Measurements from ENCODE around the gene CHD5.

The CHD5 gene

DNA sequence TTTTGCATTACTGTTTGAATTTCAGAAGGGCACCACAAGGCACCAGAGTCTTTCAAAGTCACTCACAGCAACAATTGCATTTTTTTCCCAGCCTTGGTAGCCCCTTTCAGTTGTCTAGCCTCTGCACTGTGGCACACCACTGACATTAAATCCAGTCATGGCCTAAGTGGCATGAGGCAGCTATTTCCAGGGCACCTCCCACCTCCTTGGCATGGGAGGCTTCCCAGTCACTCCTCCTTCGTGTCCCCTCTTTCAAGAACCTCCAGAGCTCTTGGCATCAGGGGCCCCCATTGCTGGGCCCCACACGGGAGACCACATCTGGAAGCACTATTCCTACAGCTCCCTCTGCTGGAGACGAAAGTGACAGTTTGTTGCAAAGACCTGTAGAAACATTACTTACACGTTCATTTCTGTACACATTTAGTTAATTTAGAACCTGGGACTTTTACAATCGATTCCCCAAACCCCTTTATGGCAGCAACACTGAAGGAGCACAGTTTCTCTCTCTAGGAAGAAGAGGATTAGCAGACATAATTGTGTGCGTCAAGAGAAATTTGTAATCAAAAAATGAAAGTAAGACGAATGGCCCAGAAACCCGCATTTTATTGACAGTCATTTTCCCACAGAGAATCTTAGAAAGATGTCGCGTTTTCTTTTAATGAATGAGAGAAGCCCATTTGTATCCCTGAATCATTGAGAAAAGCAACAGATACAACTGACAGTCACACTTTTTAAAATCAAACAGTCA lies 5.7 kb upstream of the CHD5 start:
- TF ChIP-seq GATA2 (IDR thresholded peaks at IDR 0.05; ENCODE audit: low read depth, low read length) = no peak
- TF ChIP-seq GATA3 (IDR thresholded peaks at IDR 0.05; ENCODE audit: low read depth, low read length) = no peak

DNA sequence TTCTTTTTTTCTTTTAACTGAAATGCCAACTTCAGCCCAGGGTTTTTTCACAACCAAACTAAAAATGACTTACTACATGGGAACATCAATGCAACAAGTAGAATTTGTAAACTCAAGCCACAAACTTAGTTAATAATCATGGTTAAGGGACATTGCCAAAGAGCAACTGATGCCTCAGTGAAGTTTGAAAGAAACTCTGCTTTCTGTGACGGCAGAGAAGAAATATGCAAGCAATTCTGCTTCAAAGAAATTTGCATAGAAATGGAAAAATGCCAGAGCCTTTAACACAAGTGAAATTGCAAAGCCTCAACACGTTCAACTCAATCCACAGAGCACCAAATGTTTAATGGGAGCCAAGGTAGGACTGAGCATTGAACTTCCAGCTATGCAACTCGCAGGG lies 5.0 kb upstream of the CHD5 start:
- TF ChIP-seq GATA2 (IDR thresholded peaks at IDR 0.05; ENCODE audit: low read depth, low read length) (no peak), GATA3 (IDR thresholded peaks at IDR 0.05; ENCODE audit: low read depth, low read length) (no peak)

DNA sequence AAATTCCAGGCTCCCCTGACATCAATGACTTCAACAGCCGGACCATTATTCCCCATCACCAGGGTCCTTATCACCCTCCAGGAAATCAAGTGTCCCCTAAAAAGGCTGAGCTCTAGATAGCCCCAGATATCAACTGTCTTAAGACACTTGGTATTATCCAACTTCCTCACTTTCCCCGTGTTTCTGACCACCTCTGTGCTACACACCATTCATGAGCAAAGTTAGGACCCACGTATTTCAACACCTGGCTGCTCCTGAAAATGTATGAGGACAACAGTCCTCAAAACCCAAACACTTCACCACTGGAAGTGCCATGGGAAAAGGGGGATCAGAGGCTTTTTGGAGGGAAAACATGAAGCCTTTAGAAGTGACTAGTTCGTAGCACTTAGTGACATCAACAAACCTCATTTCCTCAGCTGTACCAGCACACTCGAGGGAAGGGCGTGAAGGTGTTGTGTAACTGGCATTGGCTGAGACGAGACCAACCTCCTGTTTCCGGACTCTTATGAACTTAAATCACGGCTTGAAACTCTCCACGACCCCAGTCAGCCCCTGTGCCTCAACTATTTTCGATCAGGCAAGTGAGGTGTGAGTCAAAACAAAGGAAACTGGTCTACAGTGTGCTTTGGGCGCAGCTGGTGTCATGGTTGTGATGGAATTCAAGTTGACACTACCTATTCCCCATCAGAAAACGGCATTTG lies 4.1 kb upstream of the CHD5 start:
- TF ChIP-seq GATA2 (IDR thresholded peaks at IDR 0.05; ENCODE audit: low read depth, low read length) (no peak), GATA3 (IDR thresholded peaks at IDR 0.05; ENCODE audit: low read depth, low read length) (no peak)

DNA sequence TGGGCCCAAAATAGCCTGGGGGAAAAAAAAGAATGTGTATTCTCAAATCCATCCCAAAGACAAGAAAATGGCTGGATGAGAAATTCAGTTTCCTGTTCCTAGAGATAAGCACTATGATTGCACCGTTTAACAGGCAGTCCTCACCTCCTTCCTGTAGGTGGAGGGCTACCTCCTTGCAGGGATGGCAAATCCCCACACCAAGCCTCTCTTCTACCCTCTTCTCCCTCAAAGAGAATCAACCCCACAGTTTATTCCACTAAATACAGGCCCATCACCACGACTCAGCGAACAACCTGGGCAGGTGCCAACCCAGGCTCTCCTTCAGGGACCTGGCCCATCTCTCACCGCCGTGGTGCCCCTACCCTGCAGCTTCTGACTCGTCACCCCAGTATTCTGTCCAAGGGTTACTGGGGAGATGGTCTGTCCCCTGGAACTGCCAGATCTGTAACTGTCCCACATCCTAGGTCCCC lies 3.4 kb upstream of the CHD5 start:
- TF ChIP-seq GATA2 (IDR thresholded peaks at IDR 0.05; ENCODE audit: low read depth, low read length) (no peak), GATA3 (IDR thresholded peaks at IDR 0.05; ENCODE audit: low read depth, low read length) (no peak)

DNA sequence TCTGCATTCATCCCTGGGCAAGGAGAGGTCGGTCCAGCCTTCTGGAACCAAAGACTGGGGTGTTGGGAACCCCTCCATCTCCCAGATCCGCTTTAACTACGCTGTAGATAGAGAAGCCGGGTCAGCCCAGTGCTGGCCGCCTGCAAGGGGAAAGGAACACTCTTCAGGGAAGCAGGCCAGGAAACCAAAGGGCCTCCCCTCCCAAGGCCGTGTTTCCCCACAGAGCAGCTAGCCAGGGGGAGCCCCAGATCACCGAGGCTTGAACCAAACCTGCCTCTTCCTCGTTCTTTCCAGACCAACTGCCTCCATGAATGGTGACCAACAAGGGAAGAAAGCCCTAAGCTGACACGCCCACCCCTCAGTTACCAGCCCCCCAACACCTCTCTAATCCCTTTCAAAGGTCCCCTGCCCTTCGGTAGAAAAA lies 1.2 kb upstream of the CHD5 start:
- TF ChIP-seq GATA2 (IDR thresholded peaks at IDR 0.05; ENCODE audit: low read depth, low read length) (no peak), GATA3 (IDR thresholded peaks at IDR 0.05; ENCODE audit: low read depth, low read length) (no peak)

DNA sequence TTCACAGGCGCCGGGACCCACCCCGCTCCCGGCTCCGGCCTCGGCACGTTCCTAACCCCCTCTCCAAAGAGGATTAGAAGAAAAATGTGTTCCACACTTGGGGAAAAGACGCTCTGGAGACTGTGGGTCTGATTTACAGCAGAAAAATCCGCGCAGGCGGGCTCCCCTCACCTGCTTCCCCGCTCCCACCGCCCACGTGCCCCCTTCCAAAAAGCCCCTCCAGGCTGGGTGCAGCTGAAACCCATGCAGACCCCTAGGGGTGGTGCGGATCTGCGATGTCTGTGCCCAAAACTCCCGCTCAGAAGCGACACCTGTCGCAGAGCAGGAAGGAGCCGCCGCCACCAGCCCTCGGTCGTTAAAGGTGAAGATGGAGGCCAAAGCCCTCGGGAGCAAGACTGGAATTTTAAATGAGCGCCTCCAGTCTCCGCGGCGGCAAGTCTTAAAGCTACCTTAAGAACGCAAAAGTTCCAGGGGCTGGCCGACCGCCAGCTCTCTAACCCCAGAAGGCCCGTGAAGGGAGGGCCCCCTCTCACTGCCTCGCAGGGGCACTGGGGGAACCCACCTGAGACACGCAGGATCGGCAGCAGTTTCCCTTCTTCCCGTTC lies 688 bp upstream of the CHD5 start:
- TF ChIP-seq GATA3 (IDR thresholded peaks at IDR 0.05; ENCODE audit: low read depth, low read length) (no peak), GATA2 (IDR thresholded peaks at IDR 0.05; ENCODE audit: low read depth, low read length) (no peak)

DNA sequence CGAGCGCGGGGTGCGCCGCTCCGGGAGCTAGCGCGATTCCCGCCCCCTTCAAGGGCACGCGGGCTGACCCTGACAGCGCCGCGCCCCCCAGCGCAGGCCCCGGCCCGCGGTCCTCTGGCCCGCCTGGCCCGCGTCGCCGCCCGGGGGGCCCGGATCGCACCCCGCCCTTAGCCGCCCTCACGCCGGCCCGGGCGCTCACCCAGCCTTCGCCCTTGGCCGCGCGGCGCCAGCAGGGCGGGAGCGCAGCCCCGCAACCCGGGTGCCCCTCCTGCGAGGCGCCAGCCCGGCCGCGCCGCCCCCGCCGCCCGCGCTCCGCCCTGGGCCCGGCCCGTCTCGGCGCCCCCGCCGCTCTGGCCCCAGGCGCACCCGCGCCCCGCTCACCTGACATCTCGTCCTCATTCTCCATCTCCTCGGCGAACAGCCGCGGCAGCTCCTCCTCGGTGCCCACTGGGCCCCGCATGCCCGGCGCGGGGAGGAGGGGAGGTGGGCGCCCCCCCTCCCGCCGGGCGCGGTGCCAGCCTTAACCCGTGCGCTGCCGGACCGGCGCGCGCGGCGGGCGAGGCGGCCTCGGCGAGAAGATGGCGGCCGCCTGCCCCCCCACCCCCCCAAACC lies 451 bp downstream of the CHD5 start:
- TF ChIP-seq GATA2 (IDR thresholded peaks at IDR 0.05; ENCODE audit: low read depth, low read length) = no peak

DNA sequence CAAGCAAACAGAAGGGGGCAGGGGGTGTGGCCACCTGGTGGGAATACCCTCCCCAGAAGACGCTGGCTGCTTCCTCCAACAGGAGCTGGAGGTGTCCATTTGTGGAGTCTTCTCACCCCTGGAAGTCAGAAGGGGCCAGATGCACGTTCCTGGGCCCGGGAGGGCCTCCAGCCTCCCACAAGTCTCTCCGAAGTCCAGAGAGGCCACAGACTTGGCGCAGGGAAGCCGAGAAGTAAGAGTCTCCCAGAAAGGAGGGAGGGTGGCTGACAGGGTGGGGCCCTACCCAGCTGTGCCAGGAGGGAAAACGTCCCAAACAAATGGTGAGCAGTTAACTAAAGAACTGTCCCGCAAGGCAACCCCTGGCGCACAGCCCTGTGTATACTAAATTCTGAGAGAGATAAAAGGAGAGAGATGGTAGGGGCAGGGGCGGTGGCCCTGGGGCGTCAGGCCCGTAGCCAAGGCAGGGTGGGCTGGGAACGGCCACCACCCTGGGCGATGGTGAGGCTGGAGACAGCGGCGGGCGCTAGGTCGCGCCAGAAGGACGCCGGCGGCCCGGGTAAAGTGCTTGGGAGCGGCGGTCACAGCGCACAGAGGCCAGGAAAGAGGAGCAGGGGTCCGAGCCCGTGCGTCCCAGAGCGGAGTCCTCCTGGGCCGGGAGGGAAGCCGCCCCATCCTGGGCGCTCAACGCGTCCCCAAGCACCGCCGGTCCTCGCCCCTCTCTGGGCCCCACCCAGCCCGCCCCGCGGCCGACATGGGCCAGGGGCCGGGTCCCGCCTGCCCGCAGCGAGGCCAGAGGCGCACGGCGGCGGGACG lies 1.2 kb downstream of the CHD5 start:
- TF ChIP-seq GATA2 (IDR thresholded peaks at IDR 0.05; ENCODE audit: low read depth, low read length) (no peak), GATA3 (IDR thresholded peaks at IDR 0.05; ENCODE audit: low read depth, low read length) (no peak)

DNA sequence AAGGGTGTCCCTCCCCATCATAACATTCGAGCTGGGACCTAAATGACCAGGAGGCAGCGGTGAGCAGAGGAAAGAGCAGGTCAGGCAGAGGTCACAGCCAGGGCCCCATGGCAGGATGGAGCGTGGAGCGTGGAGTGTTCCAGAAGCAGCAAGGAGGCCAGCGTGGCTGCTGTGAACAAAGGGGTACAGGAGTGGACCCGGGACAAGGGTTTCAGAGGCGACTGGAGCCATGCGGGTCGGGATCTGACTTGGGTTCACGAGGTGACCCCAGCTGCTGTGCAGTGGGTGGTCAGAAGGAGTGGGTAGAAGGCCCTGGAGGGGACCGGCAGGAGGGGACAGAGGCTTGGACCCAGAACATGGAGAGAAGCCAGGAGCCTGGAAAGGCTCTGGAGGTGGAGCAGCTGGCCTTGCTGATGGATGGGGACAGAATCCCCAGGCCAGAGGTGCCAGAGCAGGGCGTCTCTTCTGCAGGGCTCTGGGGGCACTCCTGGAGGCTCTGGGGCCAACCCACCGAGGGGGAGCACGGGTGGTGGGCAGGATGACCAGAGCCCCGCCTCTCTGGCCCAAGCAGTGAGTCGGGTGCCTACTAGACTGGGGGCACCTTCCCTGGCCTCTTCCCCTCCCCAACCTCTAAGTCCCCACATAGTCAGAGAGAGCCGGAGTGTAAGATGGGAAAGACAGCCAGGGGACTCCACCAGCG lies 2.3 kb downstream of the CHD5 start:
- TF ChIP-seq GATA3 (IDR thresholded peaks at IDR 0.05; ENCODE audit: low read depth, low read length) = no peak
- no peak for TF ChIP-seq GATA2 (IDR thresholded peaks at IDR 0.05; ENCODE audit: low read depth, low read length)

DNA sequence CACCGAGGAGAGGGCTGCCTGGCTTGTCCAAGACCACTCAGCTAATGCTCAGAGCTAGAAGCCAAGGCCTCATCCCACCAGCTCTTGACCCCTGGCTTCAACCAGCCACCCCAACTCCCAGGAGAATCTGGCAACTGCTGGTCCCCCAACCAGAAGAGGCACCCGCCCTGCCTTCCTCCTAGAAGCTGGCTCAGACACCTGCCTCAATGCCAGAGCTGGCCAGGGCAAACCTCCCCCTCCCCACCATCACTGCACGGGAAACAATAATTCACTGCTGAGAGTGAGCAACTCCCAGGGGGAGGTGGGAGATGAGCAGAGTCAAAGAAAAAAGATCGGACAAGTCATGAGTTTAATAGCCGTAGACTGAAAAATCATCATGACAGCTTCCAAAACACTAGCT lies 3.3 kb downstream of the CHD5 start:
- TF ChIP-seq GATA3 (IDR thresholded peaks at IDR 0.05; ENCODE audit: low read depth, low read length) (no peak), GATA2 (IDR thresholded peaks at IDR 0.05; ENCODE audit: low read depth, low read length) (no peak)

DNA sequence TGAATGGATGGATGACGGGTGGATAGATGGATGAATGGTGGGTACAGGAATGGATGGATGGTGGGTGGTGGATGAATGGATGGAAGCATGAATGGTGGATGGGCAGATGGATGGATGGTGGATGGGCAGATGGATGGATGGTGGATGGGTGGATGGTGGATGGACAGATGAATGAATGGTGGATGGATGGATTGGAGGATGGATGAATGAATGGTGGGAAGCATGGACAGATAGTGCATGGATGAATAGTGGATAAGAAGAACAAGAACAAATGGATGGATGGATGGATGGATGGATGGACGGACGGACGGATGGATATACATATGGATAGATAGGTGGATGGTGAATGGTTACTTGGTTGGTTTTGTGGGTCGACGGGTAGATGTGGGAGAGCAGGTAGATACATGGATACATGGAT lies 4.7 kb downstream of the CHD5 start:
- TF ChIP-seq GATA2 (IDR thresholded peaks at IDR 0.05; ENCODE audit: low read depth, low read length) = no peak
- TF ChIP-seq GATA3 (IDR thresholded peaks at IDR 0.05; ENCODE audit: low read depth, low read length) = no peak

DNA sequence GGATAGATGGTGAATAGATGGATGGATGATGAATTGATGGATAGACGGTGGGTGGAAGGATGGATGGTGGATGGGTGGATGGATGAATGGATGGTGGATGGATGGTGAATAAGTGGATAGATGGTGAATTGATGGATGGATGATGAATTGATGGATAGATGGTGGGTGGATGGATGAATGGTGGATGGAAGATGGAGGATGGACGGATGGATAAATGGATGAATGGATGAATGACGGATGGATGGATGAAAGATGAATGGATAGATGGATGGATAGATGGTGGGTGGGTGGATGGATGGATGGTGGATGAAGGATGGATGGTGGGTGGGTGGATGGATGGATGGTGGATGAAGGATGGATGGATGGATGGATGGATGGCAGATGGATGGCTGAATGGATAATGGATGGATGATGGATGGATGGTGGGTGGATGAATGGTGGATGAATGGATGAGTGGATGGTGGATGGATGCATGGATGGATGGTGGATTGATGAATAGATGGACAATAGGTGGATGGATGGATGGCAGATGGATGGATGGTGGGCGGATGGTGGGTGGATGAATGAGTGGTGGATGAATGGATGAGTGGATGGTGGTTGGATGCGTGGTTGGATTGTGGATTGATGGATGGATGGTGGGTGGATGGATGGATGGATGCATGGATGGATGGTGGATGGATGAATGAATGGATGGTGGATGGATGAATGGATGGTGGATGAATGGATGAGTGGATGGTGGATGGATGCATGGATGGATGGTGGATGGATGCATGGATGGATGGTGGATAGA lies 5.3 kb downstream of the CHD5 start:
- TF ChIP-seq GATA2 (IDR thresholded peaks at IDR 0.05; ENCODE audit: low read depth, low read length) (no peak), GATA3 (IDR thresholded peaks at IDR 0.05; ENCODE audit: low read depth, low read length) (no peak)

Data from SH-SY5Y (cell line).